Thyroid gland (tissue), 4 donors: ENCODE data around the gene ZSCAN25.

Experiments used
- POLR2A ChIP-seq, 2 donors: fragments of 450-650 bp; IDR thresholded peaks; one replicate each; pipeline ENCODE4 v1.6.1; 2017; ENCODE audit warnings: antibody characterized with exemption in 2 of 2, mild to moderate bottlenecking in 2 of 2, moderate library complexity in 1 of 2
- TF ChIP-seq, protein P1 (sequence below), 6 experiments: fragments of 200-600 bp in 3 of 6; fragments of 450-650 bp in 3 of 6; sonication (generic) in 3 of 6; IDR thresholded peaks; one replicate each; pipeline ENCODE4 v1.5.1; 2016 to 2019; ENCODE audit warnings: antibody characterized with exemption in 6 of 6, mild to moderate bottlenecking in 2 of 6, inconsistent platforms in 1 of 6, moderate library complexity in 1 of 6

DNA sequence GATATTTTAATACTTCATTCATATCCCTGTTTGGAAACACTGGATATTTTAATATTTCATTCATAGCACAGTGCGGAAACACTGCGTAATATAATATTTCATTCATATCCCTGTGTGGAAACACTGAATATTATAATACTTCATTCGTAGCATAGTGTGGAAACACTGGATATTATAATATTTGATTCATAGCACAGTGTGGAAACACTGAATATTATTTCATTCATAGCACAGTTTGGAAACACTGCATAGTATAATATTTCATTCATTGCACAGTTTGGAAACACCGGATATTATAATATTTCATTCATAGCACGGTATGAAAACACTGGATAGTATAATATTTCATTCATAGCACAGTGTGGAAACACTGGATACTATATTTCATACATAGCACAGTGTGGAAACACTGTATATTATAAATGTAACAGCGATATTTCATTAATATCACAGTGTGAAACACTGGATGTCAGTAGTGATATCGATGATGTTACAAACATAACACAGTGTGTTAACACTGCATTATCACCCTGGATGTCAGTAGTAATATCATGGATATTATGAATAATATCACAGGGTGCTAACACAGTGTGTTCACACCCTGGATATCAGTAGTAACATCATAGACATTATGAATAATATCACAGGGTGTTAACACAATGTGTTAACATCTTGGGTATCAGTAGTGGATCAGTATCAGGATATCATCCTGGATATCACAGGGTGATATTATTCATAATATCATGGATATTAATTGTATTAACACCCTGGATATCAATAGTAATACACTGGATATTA lies 21.6 kb upstream of the ZSCAN25 start:
- TF ChIP-seq, protein P1, sequence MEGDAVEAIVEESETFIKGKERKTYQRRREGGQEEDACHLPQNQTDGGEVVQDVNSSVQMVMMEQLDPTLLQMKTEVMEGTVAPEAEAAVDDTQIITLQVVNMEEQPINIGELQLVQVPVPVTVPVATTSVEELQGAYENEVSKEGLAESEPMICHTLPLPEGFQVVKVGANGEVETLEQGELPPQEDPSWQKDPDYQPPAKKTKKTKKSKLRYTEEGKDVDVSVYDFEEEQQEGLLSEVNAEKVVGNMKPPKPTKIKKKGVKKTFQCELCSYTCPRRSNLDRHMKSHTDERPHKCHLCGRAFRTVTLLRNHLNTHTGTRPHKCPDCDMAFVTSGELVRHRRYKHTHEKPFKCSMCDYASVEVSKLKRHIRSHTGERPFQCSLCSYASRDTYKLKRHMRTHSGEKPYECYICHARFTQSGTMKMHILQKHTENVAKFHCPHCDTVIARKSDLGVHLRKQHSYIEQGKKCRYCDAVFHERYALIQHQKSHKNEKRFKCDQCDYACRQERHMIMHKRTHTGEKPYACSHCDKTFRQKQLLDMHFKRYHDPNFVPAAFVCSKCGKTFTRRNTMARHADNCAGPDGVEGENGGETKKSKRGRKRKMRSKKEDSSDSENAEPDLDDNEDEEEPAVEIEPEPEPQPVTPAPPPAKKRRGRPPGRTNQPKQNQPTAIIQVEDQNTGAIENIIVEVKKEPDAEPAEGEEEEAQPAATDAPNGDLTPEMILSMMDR (IDR thresholded peaks at IDR 0.05): no peak
- TF ChIP-seq POLR2A (IDR thresholded peaks at IDR 0.05): no peak
